ENCODE data around the gene TAF11. TPM values are rescaled to one million over a fixed set of nuclear protein-coding genes. Genes with fewer than 3 reads are reported as not detected.

Gene TAF11
- total and polyA plus RNA-seq, 2 donors (not counting 3 experiments of a cell fraction or from before 2014, with no cell fraction given), result 30.7 to 37.1 TPM

DNA sequence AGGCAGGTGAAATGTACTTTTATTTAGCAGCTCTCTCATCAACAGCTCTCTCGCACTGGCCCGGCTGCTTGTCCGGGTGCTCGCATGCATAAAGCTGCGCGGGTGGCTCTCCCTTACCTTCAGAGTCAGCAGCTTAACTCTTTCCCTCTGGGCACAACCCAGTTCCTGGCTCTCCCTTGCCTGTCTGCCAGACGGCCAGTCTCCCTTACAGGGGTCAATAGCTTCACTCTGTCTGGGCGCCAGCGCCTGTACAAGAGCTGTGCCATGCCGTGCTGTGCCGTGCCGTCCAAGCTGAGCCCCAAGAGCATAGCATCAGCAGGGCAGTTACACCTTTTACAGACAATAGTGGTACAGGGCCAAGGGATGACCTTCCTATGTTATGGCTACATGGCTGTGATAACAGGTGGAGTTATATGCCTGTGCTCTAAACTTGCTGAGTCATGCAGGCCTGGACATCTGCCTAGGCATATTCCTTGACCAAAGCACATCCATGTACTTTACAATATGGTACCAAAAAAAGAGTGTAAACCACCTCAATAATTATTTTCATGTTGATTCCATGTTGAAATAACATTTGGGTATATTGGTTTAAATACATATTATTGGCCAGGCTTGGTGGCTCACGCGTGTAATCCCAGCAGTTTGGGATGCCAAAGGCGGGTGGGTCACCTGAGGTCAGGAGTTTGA lies 48.0 kb downstream of the TAF11 start:
- Histone ChIP-seq H3K27ac (ENCODE audit: insufficient read depth, low read depth, low read length) (no peak overlapping the region), H3K9me3 (replicated peaks; ENCODE audit: control insufficient read depth, insufficient read depth, low read length) (no peaks in the 10 kb centered on the region), H4K20me1 (replicated peaks; ENCODE audit: control insufficient read depth, extremely low read depth, insufficient read depth, low read length) (no peaks in the 10 kb centered on the region), H3K36me3 (ENCODE audit: control insufficient read depth in 2 of 2, extremely low read depth in 1 of 2, insufficient read depth in 2 of 2, low read length in 2 of 2) (peaks cover 0 to 6% of the 10 kb centered on the region in 2 experiments), H3K4me1 (ENCODE audit: control insufficient read depth, extremely low read depth, insufficient read depth, low read length) (no peaks in the 10 kb centered on the region), H3K4me3 (replicated peaks in 1 of 3; ENCODE audit: insufficient read depth in 1 of 3, low read depth in 1 of 3, low read length in 3 of 3) (no peak overlapping the region), H3K4me2 (ENCODE audit: insufficient read depth, low read length) (no peak overlapping the region), H3K79me2 (ENCODE audit: control insufficient read depth, insufficient read depth, low read length) (no peaks in the 10 kb centered on the region), H3K9ac (replicated peaks; ENCODE audit: extremely low read depth, insufficient read depth, low read length) (no peak overlapping the region), H3K27me3 (ENCODE audit: control insufficient read depth in 2 of 2, insufficient read depth in 2 of 2, low read length in 2 of 2) (no peaks in the 10 kb centered on the region), H2AFZ (ENCODE audit: low read depth, low read length) (no peak overlapping the region), H3K9me1 (replicated peaks; ENCODE audit: control insufficient read depth, extremely low read depth, insufficient read depth, low read length) (no peaks in the 10 kb centered on the region)
- no peak for DNase-seq (ENCODE audit: low read depth, low spot score)
- dilution Hi-C loops (cut with MboI; ENCODE audit: extremely low pct_ligation_motif_present, low sequenced_read_pairs), result no loop called here
- BruUV-seq (replicated peaks), result no TSS peak
- FAIRE-seq, result no peak
- TF ChIP-seq GATA2 (IDR thresholded peaks at IDR 0.05; ENCODE audit: insufficient read depth, insufficient read length, low read depth, low read length), result no peak
- no peak for TF ChIP-seq POLR2A (IDR thresholded peaks at IDR 0.05; ENCODE audit: low read depth, low read length)
- TF ChIP-seq, protein P1, sequence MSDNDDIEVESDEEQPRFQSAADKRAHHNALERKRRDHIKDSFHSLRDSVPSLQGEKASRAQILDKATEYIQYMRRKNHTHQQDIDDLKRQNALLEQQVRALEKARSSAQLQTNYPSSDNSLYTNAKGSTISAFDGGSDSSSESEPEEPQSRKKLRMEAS (IDR thresholded peaks at IDR 0.05; ENCODE audit: insufficient read depth, insufficient read length), result no peak
- no peak for TF ChIP-seq FOS (IDR thresholded peaks at IDR 0.05; ENCODE audit: borderline replicate concordance, insufficient read depth, low read length)
- no peak for TF ChIP-seq EZH2 (IDR thresholded peaks at IDR 0.05; ENCODE audit: borderline replicate concordance, low read depth, low read length, severe bottlenecking)
- TF ChIP-seq MYC (IDR thresholded peaks at IDR 0.05; ENCODE audit: low read depth, low read length), result no peak
- no peak for TF ChIP-seq POLR2AphosphoS5 (IDR thresholded peaks at IDR 0.05; ENCODE audit: insufficient read depth, low read depth, low read length)
- TF ChIP-seq, protein P2, sequence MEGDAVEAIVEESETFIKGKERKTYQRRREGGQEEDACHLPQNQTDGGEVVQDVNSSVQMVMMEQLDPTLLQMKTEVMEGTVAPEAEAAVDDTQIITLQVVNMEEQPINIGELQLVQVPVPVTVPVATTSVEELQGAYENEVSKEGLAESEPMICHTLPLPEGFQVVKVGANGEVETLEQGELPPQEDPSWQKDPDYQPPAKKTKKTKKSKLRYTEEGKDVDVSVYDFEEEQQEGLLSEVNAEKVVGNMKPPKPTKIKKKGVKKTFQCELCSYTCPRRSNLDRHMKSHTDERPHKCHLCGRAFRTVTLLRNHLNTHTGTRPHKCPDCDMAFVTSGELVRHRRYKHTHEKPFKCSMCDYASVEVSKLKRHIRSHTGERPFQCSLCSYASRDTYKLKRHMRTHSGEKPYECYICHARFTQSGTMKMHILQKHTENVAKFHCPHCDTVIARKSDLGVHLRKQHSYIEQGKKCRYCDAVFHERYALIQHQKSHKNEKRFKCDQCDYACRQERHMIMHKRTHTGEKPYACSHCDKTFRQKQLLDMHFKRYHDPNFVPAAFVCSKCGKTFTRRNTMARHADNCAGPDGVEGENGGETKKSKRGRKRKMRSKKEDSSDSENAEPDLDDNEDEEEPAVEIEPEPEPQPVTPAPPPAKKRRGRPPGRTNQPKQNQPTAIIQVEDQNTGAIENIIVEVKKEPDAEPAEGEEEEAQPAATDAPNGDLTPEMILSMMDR (IDR thresholded peaks at IDR 0.05; ENCODE audit: extremely low read depth in 1 of 2, insufficient read depth in 1 of 2, low read depth in 1 of 2, low read length in 2 of 2), result no peak
- TF ChIP-seq JUN (IDR thresholded peaks at IDR 0.05; ENCODE audit: borderline replicate concordance, insufficient read depth, insufficient read length, low read depth), result no peak
- intact Hi-C loops (cut with micrococcal nuclease), result no loop called here
- ChIA-PET CTCF (no interaction called here), POLR2A (interaction anchor here (0.6 kb wide), 1 partner anchor 236 kb away, joined by 4 read pairs; no protein-coding TSS in a partner anchor)

All from endothelial cell of umbilical vein (primary cell).